Lower lobe of right lung (tissue), 2 donors: ENCODE measurements around the gene ITSN1. TPM values are rescaled to one million over a fixed set of nuclear protein-coding genes. Genes with fewer than 3 reads are reported as not detected.
"Not testable (repeated sequence)": the region's sequence is repeated elsewhere in the genome, so short reads cannot be mapped to it uniquely, and the experiment has no call there.

Experiments
- ATAC-seq, 2 donors: fragments of 200-7000 bp; cut with Tn5 transposase; one replicate each; pipeline ENCODE4 v1.9.1; 2020 to 2022; ENCODE audit warnings: mild to moderate bottlenecking in 2 of 2, moderate library complexity in 2 of 2
- DNase-seq: peaks from one replicate; pipeline ENCODE4 v3.0.0-alpha.2; 2020
- H3K27ac ChIP-seq: fragments of 200-600 bp; one replicate; pipeline ENCODE4 v1.8.0; 2022
- H3K27me3 ChIP-seq: fragments of 200-600 bp; one replicate; pipeline ENCODE4 v1.8.0; 2022; ENCODE audit warnings: low read depth
- H3K36me3 ChIP-seq: fragments of 200-600 bp; one replicate; pipeline ENCODE4 v1.8.0; 2022; ENCODE audit warnings: mild to moderate bottlenecking
- H3K4me1 ChIP-seq: fragments of 200-600 bp; one replicate; pipeline ENCODE4 v1.8.0; 2022
- H3K4me3 ChIP-seq: fragments of 200-600 bp; one replicate; pipeline ENCODE4 v1.8.0; 2022; ENCODE audit warnings: mild to moderate bottlenecking
- H3K9me3 ChIP-seq: fragments of 200-600 bp; one replicate; pipeline ENCODE4 v1.8.0; 2022
- CTCF ChIP-seq: fragments of 200-600 bp; IDR thresholded peaks from one replicate; pipeline ENCODE4 v1.8.0; 2022; ENCODE audit warnings: antibody characterized with exemption, mild to moderate bottlenecking
- intact Hi-C: fragments of 100-400 bp; cut with DNase I; formaldehyde crosslinking; loops from one replicate; pipeline ENCODE4 v1.11.0; 2022
- total RNA-seq: library from RNA; stranded (reverse); fragmentation: NEBNext Ultra II Directional; extraction: Animal tissue kit (Norgen Biotek cat#: 25700); gene quantifications from one replicate; pipeline ENCODE4 v1.2.1, GENCODE V29; 2021
- donor health status: DM: no; HTN: yes; CAD: no; lungs with severe emphysema.

ITSN1 gene
- total RNA-seq, 1 donor from 2014 or later, result 31.4 TPM

GRCh38 chr21:33787431-33787830, 145.1 kb downstream of the ITSN1 start:
- no peak for TF ChIP-seq CTCF
- DNase-seq, result no peak
- intact Hi-C loops, result no loop called here
- Histone ChIP-seq H3K36me3 (peaks cover 9% of the 10 kb centered on the region), H3K27ac (no peak overlapping the region), H3K4me3 (no peak overlapping the region), H3K4me1 (no peaks in the 10 kb centered on the region), H3K9me3 (no peaks in the 10 kb centered on the region), H3K27me3 (no peaks in the 10 kb centered on the region)
- no peak for ATAC-seq

- H3K4me1 ChIP-seq, H3K4me3 ChIP-seq, intact Hi-C loops, H3K27me3 ChIP-seq, H3K27ac ChIP-seq, ATAC-seq, DNase-seq, H3K9me3 ChIP-seq, H3K36me3 ChIP-seq: not testable (repeated sequence)
Observed at GRCh38 chr21:33788438-33788837, 146.1 kb downstream of the ITSN1 start.

- intact Hi-C loops, result no loop called here
- TF ChIP-seq CTCF, result no peak
- H3K36me3 ChIP-seq, result peaks cover 16% of the 10 kb centered on the region
Observed at GRCh38 chr21:33789697-33790096, 147.4 kb downstream of the ITSN1 start.

GRCh38 chr21:33791073-33791472, 148.8 kb downstream of the ITSN1 start:
- Histone ChIP-seq H3K4me1 (no peaks in the 10 kb centered on the region), H3K27me3 (no peaks in the 10 kb centered on the region), H3K4me3 (no peak overlapping the region), H3K27ac (no peak overlapping the region), H3K36me3 (peaks cover 16% of the 10 kb centered on the region), H3K9me3 (no peaks in the 10 kb centered on the region)
- no peak for ATAC-seq
- no peak for DNase-seq
- TF ChIP-seq CTCF, result no peak
- intact Hi-C loops, result no loop called here

More at GRCh38 chr21:33789697-33790096, 147.4 kb downstream of the ITSN1 start:
- Histone ChIP-seq H3K27ac (no peak overlapping the region), H3K9me3 (no peaks in the 10 kb centered on the region), H3K4me3 (no peak overlapping the region), H3K4me1 (no peaks in the 10 kb centered on the region), H3K27me3 (no peaks in the 10 kb centered on the region)
- ATAC-seq (no peak), DNase-seq (no peak)

GRCh38 chr21:33794596-33794995, 152.3 kb downstream of the ITSN1 start:
- ATAC-seq, result no peak
- no peak for DNase-seq
- intact Hi-C loops, result no loop called here
- no peak overlapping the region for H3K27ac ChIP-seq
- no peak for TF ChIP-seq CTCF
- H3K4me1 ChIP-seq, result no peaks in the 10 kb centered on the region
- H3K36me3 ChIP-seq, result peaks cover 16% of the 10 kb centered on the region
- no peaks in the 10 kb centered on the region for H3K27me3 ChIP-seq
- H3K4me3 ChIP-seq, result no peak overlapping the region
- H3K9me3 ChIP-seq, result no peaks in the 10 kb centered on the region

- Histone ChIP-seq H3K27me3 (no peaks in the 10 kb centered on the region), H3K27ac (no peak overlapping the region), H3K36me3 (peaks cover 16% of the 10 kb centered on the region), H3K4me1 (no peaks in the 10 kb centered on the region), H3K4me3 (no peak overlapping the region), H3K9me3 (no peaks in the 10 kb centered on the region)
- intact Hi-C loops, result no loop called here
- ATAC-seq (no peak), DNase-seq (no peak)
- TF ChIP-seq CTCF, result no peak
Observed at GRCh38 chr21:33797565-33797964, 155.3 kb downstream of the ITSN1 start.
